GDM1 (cell line): Measurements from ENCODE around the gene SHROOM3.

Source experiments
- DNase-seq: peaks from one replicate; lab custom pipeline; 2025; lab: John Stamatoyannopoulos, UW

Gene SHROOM3

DNA sequence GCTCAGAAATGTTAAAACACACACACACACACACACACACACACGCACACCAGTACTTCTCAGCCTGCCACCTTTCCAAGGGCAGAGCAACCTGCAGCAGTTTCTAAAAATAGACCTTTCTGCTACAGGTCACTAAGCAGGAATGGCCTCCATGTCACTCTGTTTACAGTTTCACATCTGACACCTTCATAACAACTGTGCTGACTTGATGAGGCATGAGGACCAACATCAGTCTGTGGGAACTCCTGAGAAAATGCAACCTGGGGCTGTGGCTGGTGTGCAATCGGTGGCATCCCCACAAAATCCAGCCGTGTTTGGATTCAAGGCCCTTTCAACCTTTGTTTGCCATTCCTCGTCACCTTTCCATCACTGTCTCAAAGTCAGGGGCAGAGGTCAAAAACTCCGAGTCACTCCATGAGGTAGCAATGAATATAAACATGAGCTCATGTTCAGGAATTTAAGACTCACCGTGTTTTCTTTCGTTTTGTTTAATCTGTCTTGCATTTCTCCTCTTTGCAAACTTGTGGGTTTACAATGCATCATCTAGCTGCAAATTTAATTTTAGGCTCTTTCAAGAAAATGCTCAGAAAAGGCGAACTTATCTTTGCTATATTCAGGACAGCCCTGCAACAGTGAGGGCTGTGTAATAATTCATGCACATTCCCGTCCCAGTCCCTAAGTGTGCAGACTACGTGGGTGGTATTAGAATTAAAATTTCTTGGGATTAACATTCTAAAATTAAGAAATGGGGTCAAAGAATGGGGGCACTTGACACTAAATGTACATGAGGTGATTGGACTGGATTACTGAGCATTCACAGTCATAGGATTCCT lies 135.3 kb downstream of the SHROOM3 start:
- no peak for DNase-seq

DNA sequence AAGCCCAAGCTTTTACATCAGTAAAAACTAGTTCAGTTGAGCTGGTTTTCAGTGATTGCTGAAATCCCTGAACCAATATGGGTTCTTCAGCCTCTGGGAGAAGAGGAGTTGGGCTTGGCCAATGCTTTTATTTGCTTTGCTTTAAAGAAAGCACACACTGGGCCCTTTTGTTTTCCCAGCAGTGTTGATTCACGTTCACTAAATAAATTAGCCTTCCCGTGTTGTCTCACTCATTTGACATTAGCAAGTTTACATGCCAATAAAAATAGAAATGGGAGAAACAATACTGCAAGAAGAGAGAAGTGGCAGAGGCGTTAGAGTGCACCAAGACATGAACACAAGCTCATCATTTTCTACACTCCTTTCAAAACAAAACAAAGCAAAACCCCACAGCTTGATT lies 136.2 kb downstream of the SHROOM3 start:
- no peak for DNase-seq

DNA sequence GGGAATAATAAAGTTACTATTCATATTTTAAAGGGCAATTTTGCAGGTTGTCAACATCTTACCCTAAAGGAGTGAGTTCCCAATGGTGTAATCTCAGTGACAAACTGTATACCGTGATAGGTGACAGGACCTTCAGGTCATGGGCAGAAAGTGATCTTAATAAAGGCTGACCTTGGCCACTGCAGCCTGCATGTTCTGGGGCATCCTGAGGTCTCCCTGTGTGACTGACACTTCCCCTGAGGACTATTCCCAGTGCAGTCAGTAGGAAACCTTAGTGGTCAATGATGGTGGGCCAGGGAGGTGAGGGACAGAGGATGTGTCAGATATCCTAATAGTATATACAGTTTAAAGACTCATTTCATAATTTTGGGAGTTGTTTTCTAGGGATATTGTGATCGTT lies 137.2 kb downstream of the SHROOM3 start:
- DNase-seq = no peak

DNA sequence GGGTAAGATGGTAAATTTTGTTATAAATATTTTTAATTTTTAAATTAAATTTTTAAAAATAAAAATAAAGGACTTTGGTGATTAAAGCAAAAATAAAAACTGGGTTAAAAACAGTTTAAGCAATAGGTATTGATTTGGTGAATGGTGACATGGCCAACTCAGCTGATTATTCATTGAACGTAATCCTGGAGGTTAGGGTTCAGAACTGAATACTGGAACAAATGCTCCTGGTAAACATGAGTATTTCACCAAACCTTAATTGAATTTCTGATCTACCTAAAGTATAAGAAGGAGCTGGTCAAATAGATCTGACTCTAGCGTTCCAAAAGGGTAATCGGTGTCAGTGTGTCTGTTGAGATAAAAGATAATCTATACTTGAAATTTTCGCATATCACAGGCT lies 141.8 kb downstream of the SHROOM3 start:
- DNase-seq = no peak

DNA sequence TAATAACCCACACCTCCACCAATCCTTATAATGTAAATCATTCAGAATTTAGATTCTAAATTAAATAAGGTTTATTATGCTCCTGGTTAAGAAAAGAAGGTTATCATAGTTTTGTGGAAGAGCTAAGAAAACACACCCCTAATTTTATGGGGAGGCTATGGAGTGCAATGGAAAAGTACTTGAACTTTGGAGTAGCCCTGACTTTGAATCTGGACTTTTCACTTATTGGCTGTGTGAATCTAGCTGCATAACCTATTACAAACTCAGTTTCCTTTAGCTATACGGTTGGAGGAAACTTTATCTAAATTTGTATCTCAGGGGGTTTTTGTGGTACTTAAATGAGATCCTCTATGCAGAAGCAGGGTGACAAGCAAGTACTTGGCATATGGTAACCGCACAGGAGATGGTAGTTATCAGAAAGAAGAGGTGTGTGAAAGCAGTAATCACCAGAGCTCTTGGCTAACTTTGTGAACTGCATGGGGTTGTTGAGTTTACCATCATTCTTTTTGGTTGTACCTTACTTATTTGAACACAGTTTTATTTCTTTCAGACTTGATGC lies 143.1 kb downstream of the SHROOM3 start:
- no peak for DNase-seq

DNA sequence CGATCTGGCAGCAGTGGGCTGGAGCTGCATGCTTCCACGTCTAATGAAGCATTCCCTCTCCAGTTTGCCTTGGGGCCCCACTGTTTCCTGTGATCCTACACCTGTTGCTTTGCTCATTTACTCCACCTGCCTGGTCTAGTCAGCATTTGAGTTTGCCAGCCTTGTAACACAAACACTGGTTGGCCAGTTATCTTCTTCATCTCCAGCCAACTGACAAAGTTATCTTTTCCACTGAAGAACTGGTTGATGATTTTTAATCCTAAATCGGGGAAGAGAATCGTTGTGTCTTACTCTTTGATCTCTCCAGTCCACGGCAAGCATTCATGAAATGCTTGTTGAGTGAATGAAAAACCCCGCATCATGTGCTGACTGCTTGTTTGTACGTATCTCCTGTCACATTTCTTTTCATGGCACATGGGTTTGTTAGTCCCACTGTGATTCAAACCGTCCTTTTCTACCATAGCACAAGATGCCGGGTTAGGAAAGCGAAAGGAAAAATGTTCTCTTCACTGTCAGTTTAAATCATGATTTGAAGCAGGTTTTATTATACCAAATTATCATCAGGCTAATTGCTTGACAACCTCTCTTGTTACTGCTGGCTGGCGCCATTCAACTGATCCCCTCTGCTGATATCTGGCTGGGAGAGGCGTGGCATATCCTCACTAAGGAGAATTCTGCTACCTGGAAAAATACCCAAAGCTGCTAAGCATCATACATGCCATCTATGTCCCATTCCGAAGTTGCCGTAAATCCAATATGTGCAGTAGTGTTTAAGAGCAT lies 144.8 kb downstream of the SHROOM3 start:
- no peak for DNase-seq

DNA sequence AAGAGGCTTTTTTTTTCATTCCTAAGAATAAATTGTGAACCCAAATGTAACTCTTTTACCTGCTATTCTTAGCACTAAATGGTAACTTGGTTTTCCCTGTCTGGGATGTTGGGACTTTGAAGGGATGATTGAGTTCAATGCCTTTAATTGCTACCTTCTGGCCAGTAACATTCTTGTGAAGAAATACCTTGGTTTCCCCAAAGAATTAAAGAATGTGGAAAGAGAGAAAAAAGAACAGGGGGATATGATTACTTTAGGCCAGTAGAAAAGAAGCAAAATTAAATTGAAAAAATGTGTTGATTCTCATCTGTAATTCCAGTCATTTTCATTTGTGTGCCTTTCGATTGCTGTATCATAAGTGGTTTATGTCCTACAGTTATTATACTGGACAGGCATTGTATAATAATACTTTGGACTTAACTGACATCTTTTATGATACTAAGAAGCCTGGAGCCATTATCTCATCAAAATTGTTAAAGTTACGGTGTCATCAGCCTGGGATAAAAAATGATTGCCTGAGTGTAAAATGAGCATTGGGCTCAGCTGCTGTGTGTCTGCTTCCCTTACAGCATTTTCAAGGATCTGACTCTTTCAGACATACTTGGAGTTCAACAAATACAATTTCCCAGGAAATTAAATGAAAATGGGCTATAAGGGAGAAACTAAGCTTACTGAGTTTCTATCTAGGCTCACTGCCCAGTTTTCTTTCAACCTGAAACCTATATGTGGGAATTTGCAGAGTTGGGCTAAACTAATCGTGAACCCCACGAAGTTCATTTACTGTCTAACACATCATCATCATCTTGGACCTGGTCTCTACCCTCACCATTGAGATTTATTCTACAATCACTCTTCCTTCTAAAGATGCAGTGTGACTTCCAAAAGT lies 146.3 kb downstream of the SHROOM3 start:
- DNase-seq = no peak

DNA sequence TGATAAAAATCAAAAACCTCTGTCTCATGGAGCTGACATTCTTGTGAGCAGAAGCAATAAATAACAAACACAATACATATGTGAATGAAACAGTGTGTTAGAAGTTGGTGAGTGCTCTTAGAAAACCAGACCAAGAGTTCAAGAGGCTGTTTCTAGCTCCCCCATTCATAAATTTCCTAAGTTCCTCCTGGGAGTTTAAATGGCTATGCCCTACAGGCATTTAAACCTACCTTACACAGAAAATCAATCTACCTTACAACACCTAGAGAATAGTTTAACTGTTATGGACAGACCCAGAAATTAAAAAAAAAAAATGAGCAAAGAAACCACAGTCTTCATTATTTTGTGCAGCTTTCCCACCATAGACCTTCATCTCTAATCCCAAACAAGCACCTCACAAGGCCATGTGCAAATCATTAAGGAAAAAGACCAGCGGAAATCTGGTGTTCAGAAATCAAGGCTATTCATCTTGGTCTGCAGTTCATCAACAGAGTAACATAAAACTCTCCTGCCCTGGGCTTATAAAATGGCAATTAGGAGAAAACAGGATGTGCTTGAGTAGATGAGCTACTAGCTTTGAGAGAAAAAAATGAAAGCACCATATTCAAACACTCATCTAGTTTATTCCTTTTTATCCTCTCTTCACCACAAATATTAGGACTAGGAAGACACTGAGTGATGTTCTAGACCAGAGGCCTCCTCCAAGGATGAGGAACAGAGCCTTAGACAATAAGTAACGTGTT lies 147.2 kb downstream of the SHROOM3 start:
- DNase-seq = no peak

DNA sequence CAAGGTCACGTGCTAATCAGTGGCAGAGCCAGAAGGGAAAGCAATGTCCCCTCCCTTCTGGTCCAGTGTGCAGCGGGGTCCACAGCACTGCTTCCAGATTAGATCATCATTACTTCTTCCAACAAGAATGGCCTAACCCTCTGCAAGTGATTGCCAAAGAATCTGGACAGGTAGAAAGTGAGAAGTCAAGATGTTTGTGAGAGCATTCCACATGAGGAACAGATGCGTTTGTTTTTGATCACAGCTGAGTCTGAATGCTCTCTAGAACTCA lies 147.7 kb downstream of the SHROOM3 start:
- DNase-seq = no peak

DNA sequence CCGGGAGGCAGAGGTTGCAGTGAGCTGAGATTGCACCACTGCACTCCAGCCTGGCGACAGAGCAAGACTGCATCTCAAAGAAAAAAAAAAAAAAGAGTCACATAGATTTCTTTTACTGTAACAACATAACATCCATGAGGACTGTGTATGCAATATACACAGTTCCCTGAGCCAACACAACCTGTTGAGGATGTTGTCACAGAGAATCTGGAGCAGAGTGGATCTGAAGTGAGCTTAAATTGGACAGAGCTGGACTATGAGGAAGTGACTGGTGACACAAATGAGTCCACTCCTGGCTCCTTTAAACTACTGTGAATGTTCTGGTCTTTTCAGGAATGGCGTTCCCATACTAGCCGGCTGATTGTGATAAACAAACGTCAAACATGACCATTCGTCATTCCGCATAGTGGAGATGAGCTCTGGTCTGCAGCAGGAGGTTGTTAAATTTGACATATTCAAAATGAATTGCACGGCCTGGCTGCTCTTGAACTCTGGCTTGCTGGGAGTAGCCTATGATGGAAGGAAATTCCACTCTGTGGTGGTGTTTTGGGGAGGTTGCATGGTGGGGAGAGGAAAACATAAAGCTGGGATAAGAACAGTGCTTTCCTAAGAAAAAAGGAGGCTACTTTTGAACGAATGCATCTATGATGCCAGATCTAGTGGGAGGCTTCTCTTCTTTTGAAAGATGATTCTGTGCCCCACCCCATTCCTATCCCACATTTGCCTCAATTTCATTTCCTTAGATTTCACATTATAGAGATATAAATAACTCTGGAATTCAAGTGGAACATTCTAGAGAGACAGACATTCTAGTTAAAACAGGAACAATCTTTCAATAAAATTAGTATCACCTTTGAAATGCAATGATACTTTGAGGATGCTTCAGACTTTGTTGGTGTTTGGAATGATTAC lies 149.5 kb downstream of the SHROOM3 start:
- DNase-seq = no peak

DNA sequence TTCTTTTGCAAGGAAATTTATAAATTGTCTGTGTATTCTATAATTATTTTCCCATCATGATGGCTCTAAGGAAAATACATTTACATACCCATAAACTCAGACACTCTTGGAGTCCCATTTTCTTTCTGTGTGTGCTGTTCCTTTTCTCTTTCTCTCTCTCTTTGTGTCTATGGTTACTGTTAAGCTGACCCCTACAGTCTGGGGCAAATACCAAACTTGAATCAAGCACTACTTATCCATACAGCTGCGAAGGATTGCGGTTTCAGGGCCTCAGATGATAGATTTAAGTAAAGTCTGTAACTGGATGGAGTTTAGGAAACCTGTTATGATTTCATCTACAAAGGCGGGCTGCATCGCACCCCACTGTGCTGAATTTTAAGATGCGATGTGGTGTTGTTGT lies 150.2 kb downstream of the SHROOM3 start:
- no peak for DNase-seq

DNA sequence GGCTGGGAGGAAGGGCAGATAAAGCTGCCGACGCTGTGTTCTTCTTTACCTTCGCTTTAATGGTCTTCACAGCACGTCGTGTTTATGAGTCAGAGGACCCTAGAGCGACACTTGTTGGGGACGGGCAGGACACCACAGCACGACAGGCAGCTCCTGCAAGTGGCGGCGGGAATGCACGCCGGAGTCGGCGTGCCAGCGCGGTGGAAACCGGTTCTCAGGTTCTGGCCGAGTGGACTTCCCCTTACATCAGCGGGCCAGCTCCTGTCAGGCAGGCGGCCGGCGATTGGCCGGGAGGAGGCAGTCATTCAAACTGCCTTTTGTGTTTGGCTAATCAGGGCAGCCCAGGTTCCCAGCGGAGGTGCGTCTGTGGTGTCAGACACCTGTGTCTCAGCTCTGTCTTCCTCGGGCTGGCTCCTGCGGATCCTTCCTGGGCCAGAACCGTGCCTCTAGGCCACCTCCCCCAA lies 150.9 kb downstream of the SHROOM3 start:
- DNase-seq = no peak

DNA sequence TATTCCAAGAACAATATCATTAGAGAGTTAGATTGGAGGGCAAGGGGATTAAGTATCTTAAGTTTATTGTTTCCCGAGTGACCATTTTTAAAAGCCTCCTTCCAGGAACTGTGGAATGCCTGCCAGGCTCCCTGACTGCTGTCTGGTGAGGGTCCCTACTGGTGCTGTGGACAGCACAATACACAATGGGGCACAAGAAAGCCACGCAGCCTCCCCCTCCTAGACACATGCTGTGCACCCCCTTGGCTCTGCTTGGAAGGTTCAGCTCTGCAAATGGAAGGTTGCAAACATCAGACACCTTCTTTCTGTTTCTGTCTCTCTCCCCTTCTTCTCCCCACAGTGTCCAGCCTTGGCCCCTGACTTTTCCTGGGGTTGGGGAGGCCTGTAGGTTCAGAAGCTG lies 153.2 kb downstream of the SHROOM3 start:
- no peak for DNase-seq

DNA sequence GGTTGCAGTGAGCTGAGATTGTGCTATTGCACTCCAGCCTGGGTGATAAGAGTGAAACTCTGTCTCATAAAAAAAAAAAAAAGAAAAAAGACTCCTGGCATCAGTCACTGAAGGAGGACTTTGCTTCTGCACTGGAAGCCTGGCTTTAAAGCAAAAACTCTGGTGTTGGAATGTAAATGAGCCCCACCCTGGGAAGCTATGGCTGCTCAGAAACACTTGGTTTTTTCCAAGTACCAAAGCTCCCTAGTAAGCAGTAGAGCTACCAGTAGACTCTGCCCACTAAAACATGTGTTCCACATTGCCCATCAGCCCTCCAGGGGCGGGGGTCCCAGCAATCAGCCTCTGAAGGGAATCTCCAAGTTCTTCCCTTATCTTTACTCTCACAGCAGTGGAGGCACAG lies 154.4 kb downstream of the SHROOM3 start:
- no peak for DNase-seq

DNA sequence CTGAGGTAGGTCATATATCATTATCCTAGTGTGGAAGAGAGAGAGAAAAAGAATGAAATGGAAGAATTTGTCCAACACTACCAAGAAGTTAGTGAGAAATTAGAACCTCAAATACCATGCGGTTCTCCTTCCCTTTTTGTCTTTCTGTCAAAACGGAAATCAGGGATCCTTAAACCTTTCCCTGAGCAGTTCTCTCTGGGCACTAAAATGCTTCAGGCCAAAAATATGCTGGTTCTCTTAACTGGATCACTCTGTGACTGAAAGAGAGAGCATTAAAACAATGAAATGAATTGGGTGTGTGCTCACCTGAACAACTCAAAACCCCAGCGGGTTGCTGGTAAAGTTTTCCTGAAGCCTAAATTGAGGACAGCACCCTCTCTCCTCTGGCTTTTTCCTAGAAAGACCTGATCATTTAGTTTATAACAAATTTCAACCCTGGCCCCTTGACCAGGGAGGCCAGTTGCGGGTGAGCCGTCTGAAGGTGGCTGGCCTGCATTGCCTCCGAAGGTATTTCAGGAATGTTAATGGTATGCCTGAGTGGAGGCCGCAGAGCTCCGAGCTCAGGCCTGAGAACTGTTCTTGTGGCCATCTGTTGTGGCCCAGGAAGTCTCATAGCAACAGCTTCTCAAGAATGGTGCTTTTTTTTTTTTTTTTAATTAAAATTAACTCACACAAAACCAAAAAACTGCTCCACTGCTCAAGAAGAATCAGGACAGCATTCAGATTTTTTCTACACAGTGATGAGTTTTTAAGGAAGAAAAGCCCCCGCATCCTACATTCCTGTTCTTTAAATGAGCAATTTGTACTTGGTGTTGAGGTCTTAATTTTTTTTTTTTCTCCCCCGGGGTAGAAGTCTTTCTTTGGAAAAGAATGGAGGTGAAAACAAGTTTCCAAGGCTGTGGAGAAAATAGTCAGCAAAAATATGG lies 155.1 kb downstream of the SHROOM3 start:
- no peak for DNase-seq

DNA sequence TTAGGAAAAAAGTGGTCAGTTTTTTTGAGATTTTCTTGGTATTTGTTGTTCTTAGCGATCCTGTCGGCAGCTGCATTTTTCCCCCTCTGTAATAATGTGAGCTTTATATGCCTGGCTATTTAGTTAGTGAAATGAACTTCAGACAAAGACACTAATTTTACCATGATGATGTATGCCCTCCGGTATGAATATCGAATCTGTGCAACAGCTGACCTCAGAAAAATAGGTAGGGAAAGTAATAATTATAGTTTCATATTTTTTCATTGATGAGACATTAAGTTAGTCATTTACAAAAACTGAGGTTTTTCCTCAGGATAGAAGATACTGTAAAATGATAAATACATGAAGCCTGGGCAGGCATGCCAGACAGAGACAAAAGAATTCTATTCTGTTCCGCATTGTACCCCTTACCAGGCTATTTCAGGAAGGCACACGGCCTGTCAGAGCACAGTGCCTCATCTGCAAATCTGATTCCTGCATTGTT lies 155.8 kb downstream of the SHROOM3 start:
- DNase-seq = no peak

DNA sequence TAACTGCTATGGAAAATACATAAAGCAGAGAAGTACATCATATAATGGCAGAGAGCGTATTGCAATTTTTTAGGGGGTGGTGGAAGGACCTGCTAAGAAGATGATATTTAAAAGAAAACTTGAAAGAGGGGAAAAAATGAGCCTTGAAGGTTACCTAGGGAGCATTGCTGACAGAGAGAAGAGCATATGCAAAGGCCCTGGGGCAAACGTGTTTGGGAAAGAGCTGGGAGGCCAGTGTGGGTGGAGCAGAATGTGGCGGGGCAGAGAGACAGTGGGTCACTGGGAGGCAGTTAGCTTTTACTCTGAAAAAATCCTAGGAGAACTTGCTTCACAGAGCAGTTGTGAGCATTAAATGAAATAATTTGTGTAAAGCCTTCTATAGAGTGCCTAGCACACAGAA lies 157.0 kb downstream of the SHROOM3 start:
- DNase-seq = no peak

DNA sequence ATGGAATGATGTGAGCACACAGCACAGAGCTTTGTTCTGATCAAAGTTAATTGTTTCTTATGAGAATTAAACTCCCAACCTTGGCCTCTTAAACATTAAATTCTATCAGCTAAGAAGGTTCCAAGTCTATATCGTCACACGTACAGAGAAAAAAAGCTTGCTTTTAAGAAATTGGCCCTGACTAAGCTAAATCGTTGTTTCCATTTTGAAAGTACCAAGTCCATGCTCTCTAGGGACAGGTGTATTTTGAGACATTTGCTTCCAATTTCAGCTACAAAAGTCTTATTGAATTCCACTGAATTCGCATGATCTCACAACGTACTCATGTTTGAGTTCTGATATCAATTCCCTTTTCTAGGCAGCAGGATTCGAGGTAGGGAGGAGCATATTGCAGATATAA lies 157.4 kb downstream of the SHROOM3 start:
- DNase-seq = no peak

DNA sequence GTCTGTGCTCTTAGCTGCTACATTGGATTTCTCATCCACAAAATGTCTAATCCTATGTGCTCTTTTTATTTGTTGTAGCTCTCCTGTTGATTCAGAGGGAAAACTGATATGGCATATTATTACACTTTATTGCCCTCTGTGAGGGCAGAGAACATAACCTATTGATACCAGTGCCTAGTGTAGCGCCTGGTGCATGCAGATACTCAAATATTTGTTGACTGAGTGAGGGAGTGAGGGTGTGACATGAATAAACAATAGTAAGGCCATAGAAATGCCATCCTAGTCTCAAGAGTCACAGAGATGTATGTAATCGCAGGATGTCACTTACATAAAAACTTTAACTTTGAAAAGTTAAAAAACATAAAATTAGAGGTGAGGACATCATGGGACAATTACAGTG lies 159.1 kb downstream of the SHROOM3 start:
- DNase-seq = no peak
